Measurements from ENCODE around the gene ZFR2. TPM values are rescaled to one million over a fixed set of nuclear protein-coding genes. Genes with fewer than 3 reads are reported as not detected.

ZFR2 gene
- polyA plus RNA-seq, 4 donors = 1.2 to 2.8 (median 1.8) TPM

DNA sequence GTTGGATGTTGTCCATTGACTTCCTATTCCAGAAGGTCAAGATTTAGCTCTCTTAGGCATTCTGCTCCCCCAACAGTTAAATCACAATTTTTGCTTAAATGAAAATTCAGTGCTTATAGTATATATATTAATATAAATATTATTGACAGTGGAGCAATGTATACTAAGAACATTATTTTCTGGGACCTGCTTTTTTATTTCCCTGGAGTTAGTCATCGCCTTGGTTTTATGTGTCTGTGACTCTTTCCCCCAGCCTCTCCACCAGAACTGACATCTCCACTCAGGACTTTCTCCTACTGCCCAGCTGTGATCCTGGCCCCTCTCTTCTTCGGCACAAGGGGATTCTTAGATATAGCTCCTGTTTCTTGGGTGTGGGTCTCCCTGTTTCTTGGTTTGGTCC lies 72.5 kb downstream of the ZFR2 start:
- DNase-seq (ENCODE audit: low read depth in 4 of 4, low spot score in 2 of 4) = no peak

DNA sequence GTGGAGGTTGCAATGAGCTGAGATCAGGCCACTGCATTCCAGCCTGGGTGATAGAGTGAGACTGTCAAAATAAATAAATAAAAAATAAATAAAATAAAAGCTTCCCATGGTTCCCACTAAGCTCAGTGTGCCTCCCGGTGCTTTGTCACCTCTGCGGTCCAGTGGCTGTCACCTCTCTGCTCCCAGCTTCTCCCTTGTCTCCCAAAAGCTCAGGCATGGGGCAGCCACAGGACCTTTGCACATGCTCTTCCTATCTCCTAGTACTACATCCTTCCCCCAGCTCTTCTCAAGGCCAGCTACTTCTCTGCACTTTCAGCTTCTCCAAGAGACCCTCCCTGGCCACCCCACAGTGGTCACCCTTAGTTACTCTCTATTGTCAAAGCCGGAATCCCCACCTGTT lies 75.0 kb downstream of the ZFR2 start:
- no peak for DNase-seq (ENCODE audit: low read depth in 4 of 4, low spot score in 2 of 4)

DNA sequence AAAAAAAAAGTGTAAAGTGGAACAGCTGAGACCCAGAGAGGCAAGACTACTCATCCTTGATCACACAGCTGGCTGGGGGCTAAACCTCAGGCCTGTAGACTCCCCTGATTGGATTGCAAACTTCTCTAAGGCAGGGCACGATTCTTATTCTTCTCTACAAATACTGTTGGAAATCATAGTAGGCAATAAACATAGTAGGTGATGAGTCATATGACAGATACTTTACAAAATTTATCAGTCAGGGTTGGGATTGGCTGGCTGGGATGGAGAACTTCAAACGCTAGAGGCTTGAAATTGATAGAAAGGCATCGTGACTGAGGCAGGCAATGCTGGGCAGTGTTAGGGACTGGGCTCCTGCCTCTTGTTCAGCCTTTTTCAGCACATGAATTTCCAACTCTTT lies 76.7 kb downstream of the ZFR2 start:
- DNase-seq (ENCODE audit: low read depth in 4 of 4, low spot score in 2 of 4) = no peak

DNA sequence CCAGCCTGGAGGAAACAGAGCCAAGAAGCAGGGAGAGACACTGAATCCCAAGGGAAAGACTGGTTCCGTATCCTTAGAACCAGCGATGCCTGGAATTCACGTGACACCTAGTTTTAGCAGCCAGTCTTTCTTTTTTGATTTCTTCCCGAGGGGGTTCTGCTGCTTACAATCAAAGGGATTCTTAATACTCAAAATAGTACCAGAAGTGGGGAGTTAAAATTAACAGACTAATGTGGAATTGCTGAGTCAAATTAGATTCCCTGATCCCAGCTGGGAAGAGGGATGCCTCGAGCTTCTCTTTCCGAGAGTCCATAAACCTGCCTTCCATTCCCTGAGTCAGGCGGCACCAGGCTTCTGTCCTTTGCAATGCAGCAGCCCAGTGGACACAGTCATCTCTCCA lies 77.9 kb downstream of the ZFR2 start:
- no peak for DNase-seq (ENCODE audit: low read depth in 4 of 4, low spot score in 2 of 4)

DNA sequence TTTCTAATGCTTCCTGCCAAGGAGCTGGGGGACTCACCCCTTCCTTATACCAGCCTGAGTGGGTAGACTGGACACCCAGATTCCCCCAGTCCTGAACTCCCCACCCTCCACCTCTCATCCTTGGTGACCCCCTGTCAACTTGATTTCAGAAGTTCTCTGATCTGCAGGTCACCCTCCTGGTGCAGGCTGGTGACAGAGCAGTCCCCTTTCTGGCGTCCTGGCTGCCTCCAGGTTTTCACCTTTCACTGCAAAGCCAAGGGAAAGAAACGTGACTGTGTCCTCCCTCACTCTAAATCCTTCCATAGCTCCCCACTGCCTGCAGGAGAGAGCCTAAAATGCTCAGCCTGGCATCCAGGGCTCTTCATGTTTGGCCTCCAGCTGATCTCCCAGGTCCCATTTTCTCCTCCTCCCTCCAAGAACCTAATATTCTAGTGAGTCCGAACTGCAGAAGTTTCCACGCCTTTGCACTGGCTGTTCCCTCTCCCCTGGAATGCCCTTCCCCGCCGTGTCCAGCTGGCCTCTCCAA lies 78.6 kb downstream of the ZFR2 start:
- DNase-seq (ENCODE audit: low read depth in 4 of 4, low spot score in 2 of 4) = no peak

DNA sequence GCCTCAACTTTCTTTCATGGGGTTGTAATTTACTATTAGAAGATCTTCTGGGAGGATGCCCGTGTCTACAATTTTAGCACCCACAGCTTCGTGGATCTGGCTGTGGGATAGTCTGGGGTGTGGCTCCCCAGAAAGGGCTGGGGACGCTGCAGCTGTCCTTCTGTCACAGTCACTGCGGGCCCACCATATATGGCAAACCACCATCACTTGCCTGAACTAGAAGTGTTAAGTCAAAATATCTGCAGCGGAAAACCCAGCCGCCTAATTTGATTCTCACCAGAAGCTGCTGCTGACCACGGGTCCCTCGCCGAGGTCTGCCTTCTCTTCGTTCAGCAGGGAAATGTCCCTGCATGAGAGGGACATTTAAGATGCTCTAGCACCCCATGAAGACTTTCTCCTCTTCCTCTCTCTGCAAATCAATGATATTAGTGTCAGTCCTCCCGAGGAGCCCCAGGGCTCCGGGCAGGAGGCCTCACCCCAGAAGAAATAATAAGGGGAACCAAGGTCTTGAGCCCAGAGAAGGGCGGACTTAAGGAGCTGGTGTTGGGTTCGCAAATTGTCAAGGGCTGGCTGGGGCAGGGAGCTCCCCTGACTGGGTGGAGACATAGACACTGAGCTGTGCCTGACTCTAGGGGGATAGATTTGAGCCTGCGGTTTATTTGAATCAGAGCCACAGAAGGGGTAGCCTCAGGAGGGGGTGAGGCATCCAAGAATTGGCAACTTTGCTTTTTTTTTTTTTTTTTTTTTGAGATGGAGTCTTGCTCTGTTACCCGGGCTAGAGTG lies 79.7 kb downstream of the ZFR2 start:
- no peak for DNase-seq (ENCODE audit: low read depth in 4 of 4, low spot score in 2 of 4)

DNA sequence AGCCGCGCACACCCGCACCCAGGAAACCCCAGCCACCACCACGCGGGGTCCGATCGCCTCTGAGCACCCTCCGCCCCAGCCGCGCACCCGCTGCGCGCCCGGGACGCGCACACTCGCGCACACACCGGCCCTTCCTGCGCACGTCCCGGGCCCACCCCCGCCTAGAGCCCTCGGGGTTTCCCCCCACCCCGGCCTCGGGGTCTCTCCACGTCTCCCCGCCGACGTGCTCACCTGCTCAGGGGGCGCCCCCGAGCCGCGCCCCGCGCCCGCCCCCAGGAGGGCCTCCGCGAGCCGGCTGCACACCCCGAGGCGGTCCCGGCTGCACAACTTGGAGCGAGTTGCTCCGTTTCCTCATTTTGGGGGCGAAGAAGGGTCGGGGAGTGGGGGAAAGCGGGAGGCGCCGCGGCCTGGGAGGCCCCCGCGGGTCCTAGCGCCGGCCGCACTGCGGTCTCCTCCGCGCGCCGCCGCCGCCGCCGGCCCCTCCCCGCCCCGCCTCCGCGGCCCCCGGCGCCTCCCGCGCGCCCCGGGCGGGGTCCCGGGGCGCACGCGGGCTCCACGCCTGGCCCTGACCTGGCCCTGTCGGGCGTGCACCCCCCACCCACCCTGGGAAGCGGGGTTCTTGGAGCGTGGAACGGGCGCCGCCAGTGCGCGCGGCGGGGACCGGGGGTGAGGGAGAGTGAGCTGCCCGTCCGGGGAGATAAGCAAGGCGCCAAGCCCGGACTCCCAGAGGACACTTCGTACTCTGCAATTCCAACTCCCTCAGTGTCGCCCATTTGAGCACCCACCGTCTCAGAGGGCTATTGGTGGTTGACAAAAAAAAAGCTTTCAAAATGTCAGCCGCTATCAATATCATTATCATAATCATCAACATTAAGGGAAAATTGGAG lies 82.7 kb downstream of the ZFR2 start, which contains the start of gene MATK:
MATK (minus strand) TSS at position 444 of the 887 bp plus-strand sequence. CDS start 1,246 bp downstream, outside the sequence.
- DNase-seq (ENCODE audit: low read depth in 4 of 4, low spot score in 2 of 4) = no peak

DNA sequence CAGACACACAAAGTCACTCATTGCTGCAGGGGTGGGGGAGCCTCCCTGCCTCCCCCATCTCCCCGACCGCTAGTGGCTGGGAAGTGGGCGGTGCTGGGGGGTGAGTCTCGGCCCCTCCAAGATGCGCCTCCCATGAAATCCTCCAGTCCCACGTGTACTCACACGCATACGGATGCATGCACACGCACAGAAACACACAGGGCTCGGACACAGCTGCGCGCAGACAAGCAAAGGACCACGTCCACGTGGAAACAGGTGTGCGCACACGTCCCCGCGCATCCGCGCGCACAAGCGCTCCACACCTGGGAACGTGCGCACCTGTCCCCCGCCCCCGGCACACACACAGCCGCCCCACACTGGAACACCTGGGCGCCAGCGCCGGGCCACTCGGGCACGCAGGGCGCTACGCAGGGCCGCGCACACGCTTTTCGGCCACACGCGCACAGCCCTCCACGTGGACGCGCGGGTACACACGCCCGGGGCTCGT lies 83.3 kb downstream of the ZFR2 start:
- DNase-seq (ENCODE audit: low read depth in 4 of 4, low spot score in 2 of 4) = no peak

DNA sequence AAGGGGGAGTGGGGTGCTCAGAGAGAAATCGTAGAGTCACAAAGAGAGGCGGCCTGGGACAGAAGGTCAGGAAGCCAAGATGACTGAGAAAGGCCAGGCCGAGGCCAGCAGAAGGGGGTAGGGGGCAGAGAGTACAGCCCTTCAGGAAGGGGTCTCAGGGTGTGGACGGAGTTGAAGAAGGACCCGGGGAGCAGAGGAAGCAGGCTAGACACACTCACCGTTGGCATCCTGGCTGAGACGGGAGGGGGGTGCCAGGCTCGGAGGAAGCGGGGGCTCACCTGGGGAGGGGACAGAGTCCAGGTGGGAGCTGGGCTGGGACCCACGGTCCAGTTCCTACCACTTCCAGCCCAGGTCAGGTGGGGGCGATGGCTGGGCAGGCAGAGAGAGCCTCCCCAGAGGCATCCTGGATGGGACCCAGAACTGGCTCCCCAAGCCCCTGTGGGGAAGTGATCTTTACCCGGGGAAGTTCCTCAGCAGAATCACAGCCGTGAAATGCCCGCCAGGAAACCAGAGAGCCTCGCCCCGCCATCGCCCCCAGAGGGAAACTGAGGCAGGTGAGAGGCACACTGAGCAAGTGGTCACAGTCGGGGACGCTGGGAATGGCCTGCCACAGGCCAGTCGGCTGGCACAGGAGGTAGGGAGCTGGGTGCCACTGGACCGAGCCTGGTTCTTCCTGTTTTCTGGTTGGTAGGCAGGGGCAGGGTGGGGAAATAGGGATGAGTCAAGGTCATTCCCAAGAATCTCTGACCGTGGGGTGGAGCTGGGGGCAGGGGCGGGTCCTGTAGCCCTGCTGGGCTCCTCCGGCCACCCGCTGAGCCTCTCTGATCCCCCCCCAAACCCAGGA lies 84.0 kb downstream of the ZFR2 start:
- no peak for DNase-seq (ENCODE audit: low read depth in 4 of 4, low spot score in 2 of 4)

DNA sequence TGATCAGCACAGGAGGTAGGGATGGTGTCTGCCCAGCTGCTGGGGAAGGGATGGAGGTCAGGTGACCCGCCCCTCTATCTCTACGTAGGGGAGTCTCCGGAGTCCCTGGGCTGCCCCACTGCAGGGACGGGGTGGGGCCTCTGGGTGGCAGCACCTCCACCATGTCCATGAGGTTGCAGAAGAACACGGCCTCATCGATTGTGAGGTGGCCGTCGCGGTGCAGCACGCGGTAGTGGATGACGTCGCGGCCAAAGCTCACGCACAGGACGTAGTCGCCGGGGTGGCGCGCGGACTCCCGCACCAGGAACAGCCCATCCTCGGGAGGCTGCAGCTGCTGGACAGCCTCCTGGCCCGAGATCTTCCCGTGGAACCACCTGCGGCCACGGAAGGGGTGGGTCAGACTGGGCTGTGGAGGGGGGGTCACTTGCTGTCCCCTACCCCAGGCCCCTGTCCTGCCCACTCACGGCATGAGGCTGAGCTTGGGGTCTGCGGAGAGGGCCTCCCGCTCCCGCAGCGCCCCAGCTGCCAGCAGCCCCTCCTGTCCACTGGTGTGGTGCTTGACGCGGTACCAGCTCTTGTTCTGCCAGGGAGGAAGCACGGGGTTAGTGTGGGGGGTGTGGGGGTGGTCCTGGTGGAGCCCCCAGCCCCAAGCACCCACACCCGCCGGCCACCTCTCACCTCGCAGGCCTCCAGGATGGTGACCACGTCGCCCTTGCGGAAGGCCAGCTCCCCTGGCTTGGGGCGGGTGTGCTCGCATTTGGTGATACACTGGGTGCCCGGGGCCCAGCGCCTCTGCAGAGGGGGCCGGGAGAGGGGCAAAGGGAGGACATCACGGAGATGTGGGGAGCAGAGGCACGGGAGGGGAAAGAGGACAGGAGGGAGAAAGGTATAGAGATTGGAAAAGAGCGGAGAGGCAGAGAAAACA lies 84.9 kb downstream of the ZFR2 start:
- no peak for DNase-seq (ENCODE audit: low read depth in 4 of 4, low spot score in 2 of 4)

DNA sequence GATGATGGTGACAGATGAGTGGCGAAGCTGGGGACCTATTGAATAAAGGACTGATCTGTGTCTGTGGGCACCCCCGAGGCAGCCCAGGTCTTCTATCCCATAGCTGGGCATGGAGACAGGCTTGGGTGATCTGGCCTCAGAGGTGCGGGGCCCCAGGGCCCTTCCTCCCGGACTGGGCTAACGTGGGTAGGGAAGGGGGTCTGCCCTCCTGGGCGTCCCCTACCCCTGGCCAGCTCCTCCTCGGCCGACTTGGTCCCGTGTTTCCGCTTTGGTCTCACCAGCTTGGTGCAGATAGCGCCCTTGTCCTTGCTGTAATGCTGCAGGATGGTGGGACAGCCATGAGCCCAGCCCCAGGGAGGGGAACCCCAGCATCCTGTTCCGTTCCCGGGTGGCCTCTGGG lies 85.9 kb downstream of the ZFR2 start:
- no peak for DNase-seq (ENCODE audit: low read depth in 4 of 4, low spot score in 2 of 4)

DNA sequence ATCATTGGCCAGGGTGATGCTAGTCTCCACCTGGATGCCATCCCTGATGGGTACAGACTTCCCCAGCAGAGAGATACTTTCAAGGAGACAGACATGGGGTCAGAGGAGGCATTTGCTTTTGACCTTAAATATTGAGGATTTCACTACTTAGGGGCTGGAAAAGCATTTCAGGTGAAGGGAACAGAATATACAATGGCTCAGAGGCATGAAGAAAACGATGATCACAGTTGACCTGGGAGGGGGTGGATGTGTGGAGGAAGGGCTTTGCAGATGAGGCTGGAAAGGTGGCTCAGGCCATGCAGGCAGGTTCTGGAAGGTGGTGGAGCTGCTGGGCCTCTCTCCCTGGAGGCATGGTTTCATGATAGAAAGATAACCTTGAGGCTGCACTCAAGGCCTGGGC lies 86.5 kb downstream of the ZFR2 start:
- DNase-seq (ENCODE audit: low read depth in 4 of 4, low spot score in 2 of 4) = no peak

DNA sequence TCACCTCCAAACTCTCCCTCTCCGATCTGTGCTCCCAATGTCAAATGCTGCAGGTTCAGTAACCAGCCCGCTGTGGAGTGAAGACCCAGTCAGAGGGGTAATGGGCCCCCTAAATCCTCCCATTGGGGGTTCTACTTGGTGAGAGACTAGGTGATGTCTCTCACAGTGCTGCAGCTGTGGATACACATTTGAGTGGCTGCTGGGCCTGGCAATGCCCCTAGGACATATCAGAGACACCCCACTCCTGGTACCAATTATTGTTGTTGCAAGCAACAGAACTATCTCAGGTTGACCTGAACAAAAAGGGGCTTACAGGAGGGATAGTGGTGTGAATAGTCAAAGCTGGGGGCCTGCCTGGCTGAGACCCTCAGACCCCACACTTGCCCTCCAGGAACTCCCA lies 87.2 kb downstream of the ZFR2 start:
- no peak for DNase-seq (ENCODE audit: low read depth in 4 of 4, low spot score in 2 of 4)

DNA sequence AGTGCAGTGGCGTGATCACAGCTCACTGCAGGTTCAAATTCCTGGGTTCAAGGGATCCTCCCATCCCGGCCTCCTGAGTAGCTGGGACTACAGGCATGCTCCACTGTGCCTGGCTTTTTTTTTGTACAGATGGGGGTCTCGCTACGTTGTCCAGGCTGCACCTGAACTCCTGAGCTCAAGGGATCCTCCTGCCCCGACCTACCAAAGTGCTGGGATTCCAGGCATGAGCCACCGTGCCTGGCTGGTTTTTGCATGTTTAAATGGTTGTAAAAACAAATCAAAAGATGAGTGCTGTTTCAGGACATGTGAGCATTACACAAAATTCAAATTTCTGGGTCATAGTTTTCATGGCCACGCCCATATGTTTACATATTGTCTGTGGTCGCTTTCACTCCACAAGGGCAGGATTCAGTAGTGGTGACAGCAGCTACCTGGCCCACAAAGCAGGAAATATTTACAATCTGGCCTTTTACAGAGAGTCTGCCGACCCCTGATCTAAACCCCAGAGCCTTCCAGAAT lies 88.0 kb downstream of the ZFR2 start:
- no peak for DNase-seq (ENCODE audit: low read depth in 4 of 4, low spot score in 2 of 4)

DNA sequence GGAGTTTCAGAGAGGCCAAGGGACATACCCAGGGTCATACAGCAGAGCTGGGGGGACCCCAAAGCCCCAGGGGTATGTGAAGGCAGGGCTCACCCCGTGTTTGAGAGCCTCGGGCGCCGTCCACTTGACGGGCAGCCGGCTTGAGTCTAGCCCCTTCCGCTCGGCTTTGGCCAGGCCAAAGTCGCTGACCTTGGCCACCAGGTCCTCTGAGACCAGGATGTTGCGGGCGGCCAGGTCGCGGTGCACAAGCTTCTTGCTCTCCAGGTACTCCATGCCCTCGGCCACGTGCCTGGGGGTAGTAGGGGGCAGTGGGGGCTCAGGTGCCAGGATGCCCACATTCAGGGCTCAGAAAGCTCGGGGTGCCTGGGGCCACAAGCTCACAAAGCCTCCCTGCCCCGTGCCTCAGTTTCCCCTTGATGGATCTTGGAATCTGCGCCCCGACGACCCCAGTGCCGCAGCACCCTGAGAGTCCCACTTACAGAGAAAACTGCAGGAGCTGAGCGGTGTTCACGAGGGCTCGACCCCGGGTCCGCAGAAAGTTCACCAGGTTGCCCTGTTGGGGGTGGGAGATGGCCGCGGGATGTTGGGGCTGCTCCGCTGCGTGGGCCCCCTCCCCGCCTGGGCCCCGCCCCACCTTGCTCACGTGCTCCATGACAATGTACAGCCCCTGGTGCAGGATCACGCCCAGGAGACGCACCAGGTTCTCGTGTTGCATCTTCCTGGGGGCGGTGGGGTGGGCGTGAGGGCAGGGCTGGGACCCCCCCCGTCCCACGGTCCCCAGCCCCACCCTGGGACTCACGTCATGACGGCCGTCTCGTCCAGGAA lies 89.7 kb downstream of the ZFR2 start:
- DNase-seq (ENCODE audit: low read depth in 4 of 4, low spot score in 2 of 4) = no peak

DNA sequence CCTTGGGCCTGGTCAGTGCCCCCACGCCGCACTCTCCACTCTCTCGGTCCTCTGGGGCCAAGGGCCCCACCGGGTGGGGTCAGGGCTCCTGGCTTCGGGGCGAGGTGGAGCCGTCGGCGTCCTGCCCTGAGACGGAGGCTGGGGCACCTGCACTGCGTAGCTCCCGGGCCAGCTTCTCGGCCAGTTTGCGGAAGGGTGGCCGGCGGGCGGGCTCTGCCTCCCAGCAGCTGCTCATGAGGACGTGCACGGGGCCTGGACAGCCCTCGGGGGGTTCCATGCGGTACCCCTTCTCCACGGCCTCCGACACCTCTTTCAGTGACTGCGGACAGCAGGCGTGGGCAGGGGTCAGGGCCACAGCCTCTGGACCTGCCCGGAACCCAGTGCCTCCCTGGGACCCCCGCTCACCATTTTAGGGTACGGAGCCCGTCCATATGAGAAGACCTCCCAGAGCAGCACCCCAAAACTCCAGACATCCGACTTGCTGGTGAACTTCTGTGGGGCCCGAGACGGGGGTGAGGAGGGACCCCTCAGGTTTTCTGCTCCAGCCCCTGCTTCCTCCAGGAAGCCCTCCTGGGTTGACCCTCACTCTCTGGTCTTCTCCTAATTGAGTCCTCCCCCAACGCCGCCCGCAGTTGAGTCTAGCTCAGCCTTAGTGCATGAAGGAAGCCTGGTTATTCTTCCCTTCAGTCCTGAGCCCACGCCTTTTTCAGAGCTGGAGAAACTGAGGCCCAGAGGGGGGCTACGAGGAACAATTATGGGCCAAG lies 90.6 kb downstream of the ZFR2 start:
- no peak for DNase-seq (ENCODE audit: low read depth in 4 of 4, low spot score in 2 of 4)

DNA sequence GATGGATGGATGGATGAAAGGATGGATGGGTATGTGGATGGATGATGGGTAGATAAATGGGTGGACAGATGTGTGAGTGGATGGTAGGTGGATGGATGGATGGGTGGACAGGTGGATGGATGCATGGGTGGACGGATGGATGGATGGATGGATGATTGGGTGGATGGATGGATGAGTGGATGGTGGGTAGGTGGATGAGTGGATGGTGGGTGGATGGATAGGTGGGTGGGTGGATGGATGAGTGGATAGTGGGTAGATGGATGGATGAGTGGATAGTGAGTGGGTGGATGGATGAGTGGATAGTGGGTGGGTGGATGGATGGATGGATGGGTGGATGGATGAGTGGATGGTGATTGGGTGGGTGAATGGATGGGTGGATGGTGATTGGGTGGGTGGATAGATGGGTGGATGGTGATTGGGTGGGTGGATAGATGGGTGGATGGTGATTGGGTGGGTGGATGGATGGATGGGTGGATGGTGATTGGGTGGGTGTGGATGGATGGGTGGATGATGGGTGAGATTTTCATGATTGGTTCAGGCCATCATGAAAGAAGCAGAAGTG lies 92.3 kb downstream of the ZFR2 start:
- DNase-seq (ENCODE audit: low read depth in 4 of 4, low spot score in 2 of 4) = no peak

Measured in left renal cortex interstitium (tissue), 4 donors.